ENCODE measurements around the gene CTRB2. TPM values are rescaled to one million over a fixed set of nuclear protein-coding genes. Genes with fewer than 3 reads are reported as not detected.

Gene CTRB2
- not detected for total RNA-seq (2013)
- not detected for polyA plus RNA-seq
- polyA minus RNA-seq: not detected in 2 replicates
- 0 to 0.05 (median 0) reads per million in 11 experiments for total RNA-seq

- WGBS (ENCODE audit: insufficient coverage): 94% methylated on average over 18 of the region's 24 CpGs
- H3K36me3 Mint-ChIP-seq: no peaks in the 10 kb centered on the region
- no peaks in the 10 kb centered on the region for H4K20me1 ChIP-seq (ENCODE audit: insufficient read depth, low read length)
- TF ChIP-seq, protein P1, sequence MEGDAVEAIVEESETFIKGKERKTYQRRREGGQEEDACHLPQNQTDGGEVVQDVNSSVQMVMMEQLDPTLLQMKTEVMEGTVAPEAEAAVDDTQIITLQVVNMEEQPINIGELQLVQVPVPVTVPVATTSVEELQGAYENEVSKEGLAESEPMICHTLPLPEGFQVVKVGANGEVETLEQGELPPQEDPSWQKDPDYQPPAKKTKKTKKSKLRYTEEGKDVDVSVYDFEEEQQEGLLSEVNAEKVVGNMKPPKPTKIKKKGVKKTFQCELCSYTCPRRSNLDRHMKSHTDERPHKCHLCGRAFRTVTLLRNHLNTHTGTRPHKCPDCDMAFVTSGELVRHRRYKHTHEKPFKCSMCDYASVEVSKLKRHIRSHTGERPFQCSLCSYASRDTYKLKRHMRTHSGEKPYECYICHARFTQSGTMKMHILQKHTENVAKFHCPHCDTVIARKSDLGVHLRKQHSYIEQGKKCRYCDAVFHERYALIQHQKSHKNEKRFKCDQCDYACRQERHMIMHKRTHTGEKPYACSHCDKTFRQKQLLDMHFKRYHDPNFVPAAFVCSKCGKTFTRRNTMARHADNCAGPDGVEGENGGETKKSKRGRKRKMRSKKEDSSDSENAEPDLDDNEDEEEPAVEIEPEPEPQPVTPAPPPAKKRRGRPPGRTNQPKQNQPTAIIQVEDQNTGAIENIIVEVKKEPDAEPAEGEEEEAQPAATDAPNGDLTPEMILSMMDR (IDR thresholded peaks at IDR 0.05): no peak
- H3K4me2 ChIP-seq (replicated peaks; ENCODE audit: extremely low read depth, low read length, poor library complexity, severe bottlenecking): no peak within 1 kb of the TSS
- no peaks in the 10 kb centered on the region for H3K4me1 Mint-ChIP-seq
- H3K27ac Mint-ChIP-seq: no peak within 1 kb of the TSS
- peaks cover 0 to 15% of the 10 kb centered on the region in 2 donors for H3K27me3 ChIP-seq (ENCODE audit: control insufficient read depth in 2 of 2, insufficient read depth in 2 of 2, low read length in 2 of 2)
- H3K27ac ChIP-seq (ENCODE audit: low read depth in 1 of 2, low read length in 2 of 2): no peak within 1 kb of the TSS
- no peaks in the 10 kb centered on the region for H3K9me3 ChIP-seq (replicated peaks in 1 of 2; ENCODE audit: control insufficient read depth in 1 of 2, insufficient read depth in 1 of 2, low read length in 2 of 2)
- intact Hi-C loops (cut with micrococcal nuclease): loop anchor here in 1 of 2 donors (2.0 kb wide), 1 partner anchor 18 kb away; no protein-coding TSS in a partner anchor
- no peak within 1 kb of the TSS for H2AFZ ChIP-seq (ENCODE audit: insufficient read depth, low read depth, low read length, poor library complexity, severe bottlenecking)
- no peak within 1 kb of the TSS for H3K4me3 ChIP-seq (replicated peaks in 1 of 3; ENCODE audit: low read depth in 2 of 3, low read length in 3 of 3)
- peaks cover 36 to 65% (median 44%) of the 10 kb centered on the region in 3 donors for H3K27me3 Mint-ChIP-seq (ENCODE audit: low read depth in 3 of 3)
- no peaks in the 10 kb centered on the region for H3K79me2 ChIP-seq (ENCODE audit: insufficient read depth, low read length)
- no peak for DNase-seq
- peak within 1 kb of the TSS in 1 of 2 donors; percentile 26 for H3K4me3 Mint-ChIP-seq
- H3K9me3 Mint-ChIP-seq: peaks cover 0 to 3% (median 0%) of the 10 kb centered on the region in 7 donors
- H3K4me1 ChIP-seq (ENCODE audit: control insufficient read depth in 1 of 2, insufficient read depth in 2 of 2, low read length in 2 of 2): no peaks in the 10 kb centered on the region
- H3K36me3 ChIP-seq (replicated peaks in 1 of 2; ENCODE audit: control insufficient read depth in 1 of 2, insufficient read depth in 2 of 2, low read length in 2 of 2): no peaks in the 10 kb centered on the region
- H3K9ac ChIP-seq (ENCODE audit: insufficient read depth, low read length, poor library complexity, severe bottlenecking): no peak within 1 kb of the TSS
These were observed at the start of gene CTRB2 for GRCh38 chr16:75206749-75207451. Gene CTRB2 (minus strand): TSS chr16:75207161. CDS start chr16:75207141, 20 bp downstream.

DNA sequence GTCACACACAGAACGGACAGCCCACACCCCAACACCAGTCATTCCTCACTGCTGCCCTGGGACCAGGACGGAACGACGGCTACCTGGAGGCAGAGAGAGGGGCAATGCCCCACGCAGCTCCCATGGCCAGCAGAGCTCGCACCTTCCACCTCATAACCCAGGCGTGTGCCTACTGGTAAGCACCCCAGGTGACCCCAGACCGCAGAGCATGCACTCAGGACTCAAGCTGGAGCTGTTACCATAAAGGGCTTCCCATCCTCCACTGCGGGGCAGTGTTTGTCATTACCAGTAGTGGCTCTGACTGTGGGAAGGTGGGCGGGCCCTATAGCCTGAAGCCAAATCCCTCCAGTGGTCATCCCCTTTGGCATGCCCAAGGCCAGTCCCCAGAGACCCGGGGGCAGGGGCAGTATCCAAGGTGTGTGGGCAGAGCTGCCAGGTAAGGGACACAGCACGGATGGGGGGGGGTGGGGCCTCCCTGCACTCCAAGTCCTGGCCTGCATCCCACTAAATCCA lies 49.2 kb upstream of the CTRB2 start:
- WGBS (ENCODE audit: insufficient coverage): 76% methylated on average over 9 of the region's 12 CpGs

More for the DNA sequence above, 49.2 kb upstream of the CTRB2 start:
- Mint-ChIP-seq H3K36me3 (no peaks in the 10 kb centered on the region), H3K27me3 (ENCODE audit: low read depth in 3 of 3) (peaks cover 81 to 99% (median 92%) of the 10 kb centered on the region in 3 donors), H3K27ac (no peak overlapping the region), H3K9me3 (peaks cover 0 to 8% (median 2%) of the 10 kb centered on the region in 7 donors), H3K4me1 (no peaks in the 10 kb centered on the region), H3K4me3 (peak overlapping the region in 1 of 2 donors; percentile 57)
- DNase-seq: no peak
- Histone ChIP-seq H3K27me3 (ENCODE audit: control insufficient read depth in 2 of 2, insufficient read depth in 2 of 2, low read length in 2 of 2) (peaks cover 7 to 88% of the 10 kb centered on the region in 2 donors), H3K4me2 (replicated peaks; ENCODE audit: extremely low read depth, low read length, poor library complexity, severe bottlenecking) (no peak overlapping the region), H3K9ac (ENCODE audit: insufficient read depth, low read length, poor library complexity, severe bottlenecking) (no peak overlapping the region), H2AFZ (ENCODE audit: insufficient read depth, low read depth, low read length, poor library complexity, severe bottlenecking) (no peak overlapping the region), H3K79me2 (ENCODE audit: insufficient read depth, low read length) (no peaks in the 10 kb centered on the region), H3K4me1 (ENCODE audit: control insufficient read depth in 1 of 2, insufficient read depth in 2 of 2, low read length in 2 of 2) (no peaks in the 10 kb centered on the region), H3K36me3 (replicated peaks in 1 of 2; ENCODE audit: control insufficient read depth in 1 of 2, insufficient read depth in 2 of 2, low read length in 2 of 2) (no peaks in the 10 kb centered on the region), H3K4me3 (replicated peaks in 1 of 3; ENCODE audit: low read depth in 2 of 3, low read length in 3 of 3) (no peak overlapping the region), H3K9me3 (replicated peaks in 1 of 2; ENCODE audit: control insufficient read depth in 1 of 2, insufficient read depth in 1 of 2, low read length in 2 of 2) (peaks cover 0 to 14% of the 10 kb centered on the region in 2 donors), H4K20me1 (ENCODE audit: insufficient read depth, low read length) (no peaks in the 10 kb centered on the region), H3K27ac (ENCODE audit: low read depth in 1 of 2, low read length in 2 of 2) (no peak overlapping the region)
- TF ChIP-seq, protein P1 (IDR thresholded peaks at IDR 0.05): no peak
- intact Hi-C loops (cut with micrococcal nuclease): no loop called here

All from CD14-positive monocyte (primary cell).